HG03354 (cell line): Measurements from ENCODE around the gene USP51.
"Not testable (repeated sequence)": the region's sequence is repeated elsewhere in the genome, so short reads cannot be mapped to it uniquely, and the experiment has no call there.

ENCODE experiments used
- ATAC-seq: cut with Tn5 transposase; IDR thresholded peaks from one replicate; pipeline ENCODE4 v1.9.1; 2021; ENCODE audit warnings: mild to moderate bottlenecking; ENCODE audit not compliant: unreplicated experiment, poor library complexity, severe bottlenecking

Gene USP51

GRCh38 chrX:55479956-55480355, 9.7 kb downstream of the USP51 start:
- ATAC-seq = not testable (repeated sequence)

- ATAC-seq = not testable (repeated sequence)
Measured at GRCh38 chrX:55465791-55466190, 23.9 kb downstream of the USP51 start.

GRCh38 chrX:55465108-55465507, 24.5 kb downstream of the USP51 start:
- not testable (repeated sequence) for ATAC-seq

- not testable (repeated sequence) for ATAC-seq
Measured at GRCh38 chrX:55464050-55464449, 25.6 kb downstream of the USP51 start.

- ATAC-seq = not testable (repeated sequence)
Measured at GRCh38 chrX:55459926-55460325, 29.7 kb downstream of the USP51 start.

- ATAC-seq = not testable (repeated sequence)
Measured at GRCh38 chrX:55459426-55459825, 30.2 kb downstream of the USP51 start.

GRCh38 chrX:55455708-55456107, 33.9 kb downstream of the USP51 start:
- not testable (repeated sequence) for ATAC-seq

GRCh38 chrX:55452833-55453124, 36.9 kb downstream of the USP51 start:
- ATAC-seq = peak; percentile 7

- peak; percentile 97 for ATAC-seq
Measured at GRCh38 chrX:55451990-55452832, 37.4 kb downstream of the USP51 start, which contains the start of gene MAGEH1. Gene MAGEH1 (plus strand): TSS chrX:55452127. CDS start chrX:55452375, 248 bp downstream.

GRCh38 chrX:55451626-55451989, 38.0 kb downstream of the USP51 start:
- ATAC-seq = peak; percentile 5

- no peak for ATAC-seq
Measured at GRCh38 chrX:55451141-55451540, 38.5 kb downstream of the USP51 start.

GRCh38 chrX:55450259-55450658, 39.4 kb downstream of the USP51 start:
- ATAC-seq = no peak

- ATAC-seq = not testable (repeated sequence)
Measured at GRCh38 chrX:55443468-55443867, 46.2 kb downstream of the USP51 start.
